Fibroblast of skin of left biceps (primary cell): ENCODE results near the gene UGP2.
"Not testable (repeated sequence)": the region's sequence is repeated elsewhere in the genome, so short reads cannot be mapped to it uniquely, and the experiment has no call there.

Source experiments
- DNase-seq, 2 experiments: peaks; one replicate each; pipeline ENCODE4 v3.0.0-alpha.2; 2013; ENCODE audit warnings: low read depth in 2 of 2

The UGP2 gene

DNA sequence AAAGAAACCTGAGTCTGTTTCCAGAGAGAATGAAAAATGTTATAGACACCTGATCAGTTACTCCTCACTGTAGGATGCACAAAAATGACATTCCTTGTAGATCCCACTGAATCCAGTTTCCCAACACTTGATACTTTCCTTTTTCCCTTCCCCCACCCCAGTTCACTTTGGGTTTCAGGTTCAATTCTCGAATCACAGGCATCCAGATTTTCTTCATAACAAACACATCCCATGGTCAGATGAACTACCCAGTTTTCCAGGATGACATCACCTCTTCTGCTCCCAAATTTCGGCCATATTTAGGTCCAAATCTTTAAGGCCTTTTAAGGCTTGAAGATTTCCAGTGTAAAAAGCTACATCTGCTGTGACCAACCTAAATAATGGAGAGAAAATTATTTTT lies 51.5 kb downstream of the UGP2 start:
- no peak for DNase-seq

DNA sequence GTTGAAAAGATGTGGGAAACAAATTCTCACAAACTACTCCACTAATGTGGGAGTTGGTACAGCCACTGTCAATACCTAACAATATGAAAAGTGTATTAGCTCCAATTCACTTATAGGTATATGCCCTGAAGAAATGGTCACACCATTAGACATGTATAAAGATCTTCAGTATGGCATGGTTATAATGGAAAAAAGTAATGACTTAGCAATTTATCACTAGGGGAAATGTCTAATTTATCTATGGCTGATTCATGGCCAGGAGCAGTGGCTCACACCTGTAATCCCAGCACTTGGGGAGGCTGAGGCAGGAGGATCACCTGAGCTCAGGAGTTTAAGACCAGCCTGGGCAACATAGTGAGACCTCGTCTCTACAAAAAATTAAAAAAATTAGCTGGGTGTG lies 52.5 kb downstream of the UGP2 start:
- DNase-seq, result no peak

DNA sequence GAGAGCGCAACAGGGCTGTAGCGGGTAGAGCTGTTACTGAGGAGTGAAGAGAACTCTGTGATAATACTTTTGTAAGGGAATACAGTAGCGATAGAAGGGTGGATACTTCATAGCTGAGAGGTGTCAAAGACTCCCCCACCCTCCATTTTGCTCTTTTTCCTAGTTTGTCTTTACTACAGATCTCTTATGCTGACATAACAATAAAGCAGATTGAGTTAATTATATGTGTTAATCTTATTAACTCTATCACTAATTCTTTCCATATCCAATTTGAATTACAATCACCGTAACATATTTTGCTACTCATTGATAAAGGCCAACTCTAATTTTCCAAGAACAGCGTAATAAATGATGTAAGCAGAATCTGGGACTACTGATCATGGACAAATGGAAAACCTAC lies 57.1 kb downstream of the UGP2 start:
- no peak for DNase-seq

DNA sequence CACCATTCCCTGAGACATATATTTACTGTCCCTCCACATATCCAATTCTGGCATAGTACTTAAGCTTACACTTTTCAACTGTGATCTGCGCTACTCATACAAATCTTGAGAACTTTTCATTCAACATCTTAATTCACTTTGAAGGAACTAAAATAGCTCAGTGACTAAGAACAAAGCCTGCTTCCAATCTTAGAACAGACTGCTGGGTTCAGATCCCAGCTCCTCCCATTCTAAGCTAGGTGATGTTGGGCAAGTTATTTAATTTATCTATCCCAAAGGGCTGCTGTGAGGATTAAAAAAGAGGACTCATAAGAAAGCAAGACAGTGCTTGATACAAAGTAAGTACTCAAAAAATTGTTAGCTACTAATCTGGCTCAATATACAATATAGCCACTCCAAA lies 57.9 kb downstream of the UGP2 start:
- DNase-seq, result no peak

DNA sequence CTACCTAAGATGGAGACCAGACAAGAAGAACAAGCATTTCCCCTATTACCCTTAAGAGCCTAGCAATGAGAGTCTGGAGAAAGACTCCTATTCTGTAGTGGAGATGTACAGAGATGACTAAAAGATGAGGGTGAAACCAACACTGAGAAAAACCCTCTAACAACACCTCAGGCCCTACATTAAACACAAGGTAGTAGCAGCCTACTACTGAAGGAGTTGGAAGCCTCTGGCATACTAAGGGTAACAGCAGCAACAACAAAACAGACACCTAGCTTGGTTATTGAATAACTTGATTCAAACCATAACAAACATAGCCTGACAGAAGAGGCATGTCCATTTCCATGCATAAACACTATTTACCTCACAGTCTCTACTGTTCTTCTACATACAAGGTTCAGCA lies 60.5 kb downstream of the UGP2 start:
- DNase-seq, result no peak

DNA sequence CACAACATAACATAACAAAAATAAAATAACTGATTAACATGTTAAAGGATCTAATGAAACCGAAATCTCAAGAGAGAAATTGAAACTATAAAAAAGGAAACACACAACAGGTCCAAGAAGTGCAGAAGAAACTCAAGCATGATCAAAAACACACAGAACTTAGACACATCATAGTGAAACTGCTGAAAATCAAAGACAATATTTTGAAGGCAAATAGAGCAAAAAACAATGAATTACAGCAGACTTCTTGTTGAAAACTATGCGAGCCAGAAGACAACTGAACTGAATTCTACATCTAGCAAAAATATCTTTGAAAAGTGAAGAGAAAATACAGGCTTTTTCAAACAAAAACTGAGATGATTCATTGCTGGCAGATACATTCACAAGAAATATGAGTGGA lies 61.3 kb downstream of the UGP2 start:
- peak in 1 of 2 experiments; percentile 7 for DNase-seq

DNA sequence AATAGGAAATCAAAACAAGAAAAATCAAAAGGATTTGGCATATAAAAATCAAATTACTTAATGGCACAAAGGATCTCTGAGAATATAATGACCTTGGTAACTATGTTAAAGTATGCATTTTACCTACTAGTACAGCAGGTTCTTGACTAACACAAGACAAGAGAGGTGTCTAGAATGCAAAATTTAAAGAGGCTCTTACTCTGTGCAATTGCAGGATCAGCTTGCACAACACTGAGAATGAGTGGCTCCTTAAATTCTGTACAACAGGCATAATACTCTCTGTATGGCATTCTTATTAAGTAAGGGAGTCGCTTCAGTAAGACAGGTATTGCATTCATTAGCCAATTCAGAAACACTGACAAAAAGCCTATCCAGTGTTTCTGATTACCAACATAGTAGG lies 72.6 kb downstream of the UGP2 start:
- DNase-seq, result no peak

DNA sequence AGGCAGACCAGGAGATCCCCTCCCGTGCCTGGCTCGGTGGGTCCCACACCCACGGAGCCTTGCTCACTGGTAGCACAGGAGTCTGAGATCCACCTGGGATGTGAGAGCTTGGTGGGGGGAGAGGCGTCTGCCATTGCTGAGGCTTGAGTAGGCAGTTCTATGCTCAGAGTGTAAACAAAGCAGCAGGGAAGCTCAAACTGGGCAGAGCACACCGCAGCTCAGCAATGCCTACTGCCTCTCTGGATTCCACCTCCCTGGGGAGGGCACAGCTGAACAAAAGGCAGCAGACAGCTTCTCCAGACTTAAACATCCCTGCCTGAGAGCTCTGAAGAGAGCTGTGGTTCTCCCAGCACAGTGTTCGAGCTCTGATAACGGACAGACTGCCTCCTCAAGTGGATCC lies 85.1 kb downstream of the UGP2 start:
- no peak for DNase-seq

DNA sequence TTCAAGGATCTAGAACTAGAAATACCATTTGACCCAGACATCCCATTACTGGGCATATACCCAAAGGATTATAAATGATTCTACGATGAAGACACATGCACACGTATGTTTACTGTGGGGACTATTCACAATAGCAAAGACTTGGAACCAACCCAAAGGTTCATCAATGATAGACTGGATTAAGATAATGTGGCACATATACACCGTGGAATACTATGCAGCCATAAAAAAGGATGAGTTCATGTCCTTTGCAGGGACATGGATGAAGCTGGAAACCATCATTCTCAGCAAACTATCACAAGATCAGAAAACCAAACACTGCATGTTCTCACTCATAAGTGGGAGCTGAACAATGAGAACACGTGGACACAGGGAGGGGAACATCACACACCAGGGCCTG lies 90.4 kb downstream of the UGP2 start:
- DNase-seq, result not testable (repeated sequence)
